Stimulated activated CD8-positive, alpha-beta memory T cell treated with anti-CD3 and anti-CD28 coated beads, Interleukin-4, amount 100 ng/mL, for 24 hours (primary cell): ENCODE results near the gene INVS.
"Not testable (repeated sequence)": the region's sequence is repeated elsewhere in the genome, so short reads cannot be mapped to it uniquely, and the experiment has no call there.

Experiments used
- DNase-seq: peaks from one replicate; pipeline ENCODE4 v3.0.0-alpha.2; 2020; ENCODE audit warnings: low read depth

Gene INVS

DNA sequence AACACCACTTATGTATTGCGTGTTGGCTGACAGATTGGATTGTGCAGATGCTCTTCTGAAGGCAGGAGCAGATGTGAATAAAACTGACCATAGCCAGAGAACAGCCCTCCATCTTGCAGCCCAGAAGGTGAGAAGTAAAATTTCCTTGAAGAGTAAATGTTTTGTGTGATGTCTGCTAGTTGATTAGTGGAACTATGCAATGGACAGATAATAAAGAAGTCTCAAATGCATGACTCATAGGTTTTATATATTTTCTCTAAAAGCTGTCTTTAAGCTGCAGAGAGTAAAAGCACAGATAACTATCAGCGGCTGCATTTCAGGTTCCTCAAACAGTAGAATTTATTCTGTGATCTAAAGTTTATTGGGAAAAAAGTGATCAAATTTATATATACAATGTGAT, 27.4 kb downstream of the INVS start:
- no peak for DNase-seq

DNA sequence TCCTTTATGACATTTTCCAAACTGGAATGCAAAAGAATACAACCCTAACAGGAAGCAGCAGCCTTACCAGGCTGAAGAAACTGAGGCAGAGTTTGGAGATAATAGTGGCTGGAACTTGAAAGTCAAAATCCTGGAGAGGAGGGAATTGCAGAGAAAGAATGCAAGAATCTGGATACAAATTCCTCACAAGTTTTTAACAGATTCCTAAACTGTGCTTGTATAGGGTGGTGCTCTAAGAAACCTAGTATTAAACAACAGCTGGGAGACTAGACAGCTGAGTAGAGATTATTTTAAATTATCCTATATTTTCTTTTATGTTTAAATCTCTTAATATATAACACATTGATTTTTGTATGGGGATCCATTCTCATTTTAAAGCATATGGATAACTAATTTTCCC, 30.7 kb downstream of the INVS start:
- no peak for DNase-seq

GRCh38 chr9:100131216-100131615, 32.2 kb downstream of the INVS start:
- no peak for DNase-seq

GRCh38 chr9:100131875-100132430, 32.9 kb downstream of the INVS start:
- no peak for DNase-seq

DNA sequence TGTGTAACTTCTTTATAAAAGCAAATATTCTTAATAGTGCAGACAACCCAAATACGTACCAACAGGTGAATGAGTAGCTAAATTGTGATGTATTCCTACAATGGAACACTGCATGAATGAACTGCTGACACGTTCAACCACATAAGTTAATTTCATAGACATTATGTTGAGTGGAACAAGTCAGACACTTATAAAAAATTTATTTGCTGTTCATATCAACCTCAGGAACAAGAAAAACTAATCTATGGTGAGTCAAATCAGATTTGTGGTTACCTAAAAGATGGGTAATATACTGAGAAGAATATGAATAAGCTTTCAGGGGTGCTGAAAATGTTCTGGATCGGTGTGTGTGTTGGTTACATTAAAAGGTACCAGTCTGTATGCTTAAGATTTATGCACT, 35.7 kb downstream of the INVS start:
- DNase-seq, result no peak

- DNase-seq, result not testable (repeated sequence)
These were observed 37.8 kb downstream of the INVS start for GRCh38 chr9:100136799-100137198.

- not testable (repeated sequence) for DNase-seq
These were observed 41.3 kb downstream of the INVS start for GRCh38 chr9:100140303-100140702.

DNA sequence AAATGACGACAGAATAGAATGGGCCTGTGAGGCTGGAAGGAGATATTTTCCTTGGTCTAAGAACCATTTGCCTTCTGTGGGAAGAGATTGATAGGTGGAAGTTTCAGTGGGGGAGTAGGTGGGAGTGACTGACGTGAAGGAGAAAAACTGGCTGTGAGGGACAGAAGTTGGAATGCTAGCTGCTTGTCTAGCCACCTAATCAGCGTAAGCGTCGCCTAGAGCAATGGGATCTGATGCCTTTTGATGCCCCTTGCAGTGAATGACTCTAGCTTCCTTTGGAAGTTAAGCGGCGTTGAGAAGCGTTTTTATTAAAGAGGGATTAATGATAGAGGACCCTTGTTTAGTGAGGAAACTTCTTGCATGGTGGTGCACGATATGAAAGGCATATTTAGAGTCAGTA, 42.8 kb downstream of the INVS start:
- DNase-seq, result not testable (repeated sequence)

GRCh38 chr9:100145167-100145934, 46.3 kb downstream of the INVS start:
- DNase-seq, result not testable (repeated sequence)

DNA sequence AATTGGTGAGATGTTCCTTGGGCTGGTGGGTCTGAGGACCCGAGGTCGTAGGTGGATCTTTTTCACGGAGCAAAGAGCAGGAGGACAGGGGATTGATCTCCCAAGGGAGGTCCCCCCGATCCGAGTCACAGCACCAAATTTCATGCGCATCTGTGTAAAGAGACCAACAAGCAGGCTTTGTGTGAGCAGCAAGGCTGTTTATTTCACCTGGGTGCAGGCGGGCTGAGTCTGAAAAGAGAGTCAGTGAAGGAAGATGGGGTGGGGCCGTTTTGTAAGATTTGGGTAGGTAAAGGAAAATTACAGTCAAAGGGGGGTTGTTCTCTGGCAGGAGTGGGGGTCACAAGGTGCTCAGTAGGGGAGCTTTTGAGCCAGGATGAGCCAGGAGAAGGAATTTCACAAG, 46.9 kb downstream of the INVS start:
- DNase-seq, result not testable (repeated sequence)

GRCh38 chr9:100150214-100150613, 51.2 kb downstream of the INVS start:
- no peak for DNase-seq

DNA sequence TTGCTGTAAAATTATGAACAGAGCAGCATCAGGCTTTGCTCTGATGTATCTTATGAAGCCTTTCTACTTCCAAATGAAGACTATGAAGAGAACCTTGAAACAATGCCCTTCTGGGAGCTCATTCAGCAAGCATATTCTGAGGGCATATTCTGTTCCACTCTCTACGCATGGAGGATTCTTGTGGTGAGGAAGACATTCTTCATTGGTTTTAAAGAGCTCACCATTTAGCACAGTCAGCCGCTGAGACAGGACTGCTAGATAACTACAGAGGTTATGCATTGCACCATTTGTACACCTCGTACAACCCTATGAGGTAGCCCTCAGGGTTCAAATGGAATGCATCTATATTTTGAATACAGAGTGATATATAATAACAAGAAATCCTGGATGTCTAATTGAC, 61.0 kb downstream of the INVS start:
- DNase-seq, result no peak

- DNase-seq, result no peak
These were observed 68.1 kb downstream of the INVS start for GRCh38 chr9:100167176-100167575.

DNA sequence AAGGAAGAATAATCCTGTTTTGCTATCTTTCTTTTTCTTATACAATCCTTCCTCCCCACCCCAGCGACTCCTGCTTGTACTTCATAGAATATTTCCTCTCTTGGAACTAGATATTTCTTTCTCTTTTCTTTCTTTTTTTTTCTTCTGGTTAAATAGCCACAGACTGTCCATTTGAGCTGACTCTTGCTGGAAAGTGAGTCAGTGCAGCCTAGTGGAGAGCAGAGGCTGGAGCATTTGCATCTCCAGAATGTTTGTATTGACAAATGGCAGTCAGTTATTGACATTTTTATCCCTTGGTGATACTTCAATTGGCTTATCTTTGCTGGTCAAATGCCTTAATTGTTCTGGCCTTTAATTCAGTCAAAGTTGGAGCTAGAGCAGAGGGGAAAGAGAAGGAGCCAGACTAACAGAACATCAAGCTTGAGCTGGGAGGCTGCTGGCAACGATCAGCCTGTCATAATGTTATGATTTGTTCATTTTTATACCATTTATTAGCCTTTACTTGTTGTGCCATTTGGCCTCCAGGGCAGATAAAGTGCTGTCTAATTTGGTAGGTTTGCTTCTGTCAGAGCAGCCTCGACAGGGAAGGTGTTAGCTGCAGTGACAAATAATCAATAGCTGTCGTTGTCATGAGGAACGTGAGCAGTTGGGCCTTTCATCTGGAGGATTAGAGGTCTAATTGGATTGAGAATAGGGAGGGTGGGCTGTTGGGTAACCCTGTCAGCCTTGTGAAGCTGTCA, 69.0 kb downstream of the INVS start:
- DNase-seq, result no peak

- DNase-seq, result no peak
These were observed 71.0 kb downstream of the INVS start for GRCh38 chr9:100170085-100170484.

- no peak for DNase-seq
These were observed 71.5 kb downstream of the INVS start for GRCh38 chr9:100170556-100170955.

- no peak for DNase-seq
These were observed 87.3 kb downstream of the INVS start for GRCh38 chr9:100186356-100186755.

DNA sequence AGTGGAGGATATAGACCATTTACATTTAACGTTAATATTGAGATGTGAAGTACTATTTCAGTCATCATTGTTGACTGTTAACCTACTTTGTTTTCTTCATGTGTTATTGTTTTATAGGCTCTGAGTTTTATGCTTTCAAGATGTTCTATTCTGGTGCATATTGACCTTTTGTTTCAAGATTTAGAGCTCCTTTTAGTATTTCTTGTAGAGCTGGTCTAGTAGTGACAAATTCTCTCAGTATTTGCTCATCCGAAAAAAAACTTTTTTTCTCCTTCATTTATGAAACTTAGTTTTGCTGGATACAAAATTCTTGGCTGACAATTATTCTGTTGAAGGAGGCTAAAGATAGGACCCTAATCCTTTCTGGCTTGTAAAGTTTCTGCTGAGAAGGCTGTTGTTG, 91.3 kb downstream of the INVS start:
- DNase-seq, result no peak

DNA sequence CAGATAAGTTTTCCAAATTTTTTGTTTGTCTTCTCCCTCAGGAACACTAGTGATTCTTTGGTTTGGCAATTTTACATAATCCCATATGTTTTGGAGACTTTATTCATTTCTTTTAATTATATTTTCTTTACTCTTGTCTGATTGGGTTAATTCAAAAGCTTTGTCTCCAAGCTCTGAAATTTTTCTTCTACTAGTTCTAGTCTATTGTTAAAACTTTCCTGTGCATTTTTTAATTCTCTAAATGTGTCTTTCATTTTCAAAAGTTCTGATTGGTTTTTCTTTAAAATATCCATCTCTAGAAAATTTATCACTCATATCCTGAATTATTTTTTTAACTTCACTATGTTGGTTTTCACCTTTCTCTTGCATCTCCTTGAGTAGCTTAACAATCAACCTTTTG, 92.2 kb downstream of the INVS start:
- DNase-seq, result no peak

DNA sequence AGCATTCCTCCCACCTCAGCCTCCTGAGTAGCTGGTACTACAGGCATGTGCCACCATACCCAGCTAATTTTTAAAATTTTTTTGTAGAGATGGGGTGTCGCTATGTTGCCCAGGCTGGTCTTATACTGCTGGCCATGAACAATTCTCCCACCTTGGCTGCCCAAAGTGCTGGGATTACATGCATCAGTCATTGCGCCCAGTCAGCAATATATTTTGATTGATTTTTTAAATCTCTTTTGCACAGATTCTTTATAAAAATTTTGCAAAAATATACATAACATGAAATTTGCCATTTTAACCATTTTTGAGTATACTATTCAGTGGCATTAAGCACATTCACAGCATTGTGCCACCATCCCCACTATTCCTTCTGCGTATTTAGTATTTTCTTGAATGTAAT, 94.0 kb downstream of the INVS start:
- DNase-seq, result no peak

- no peak for DNase-seq
These were observed 97.2 kb downstream of the INVS start for GRCh38 chr9:100196215-100196614.

DNA sequence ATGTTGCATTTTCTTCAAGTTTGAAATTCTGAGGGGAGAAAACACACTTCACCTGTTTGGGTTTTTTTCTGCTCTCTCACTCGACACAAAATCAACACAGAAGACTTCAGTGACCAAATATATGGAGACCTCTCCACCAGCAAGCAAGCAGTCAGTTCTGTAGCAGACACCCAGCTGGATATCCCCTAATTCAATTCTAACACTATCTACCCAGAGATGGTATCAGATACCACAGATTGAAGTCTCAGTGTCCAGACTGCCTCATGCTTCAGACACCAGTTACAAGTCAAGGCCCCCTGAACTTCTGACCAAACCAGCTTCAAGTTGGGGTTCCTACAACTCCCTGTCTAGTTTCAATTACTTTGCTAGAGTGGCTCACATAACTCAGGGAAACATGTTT, 97.8 kb downstream of the INVS start:
- DNase-seq, result no peak

GRCh38 chr9:100197553-100197952, 98.5 kb downstream of the INVS start:
- DNase-seq, result no peak
